ENCODE data around the gene DDX42.
"Not testable (repeated sequence)": the region's sequence is repeated elsewhere in the genome, so short reads cannot be mapped to it uniquely, and the experiment has no call there.

Gene DDX42

GRCh38 chr17:63838631-63839171 is 64.7 kb downstream of the DDX42 start:
- DNase-seq, result peak; percentile 18 to 92 (median 78)

GRCh38 chr17:63840591-63841349 is 66.8 kb downstream of the DDX42 start:
- peak in 11 of 56 donors; percentile 8 to 41 (median 28) for DNase-seq

- DNase-seq, result peak in 46 of 56 donors; percentile 20 to 70 (median 44)
Observed at GRCh38 chr17:63841350-63842172, 67.6 kb downstream of the DDX42 start.

GRCh38 chr17:63842173-63842539 is 68.2 kb downstream of the DDX42 start:
- peak in 19 of 56 donors; percentile 35 to 65 (median 57) for DNase-seq

GRCh38 chr17:63842540-63843386 is 68.8 kb downstream of the DDX42 start, which contains the start of gene SMARCD2:
Gene SMARCD2 (minus strand): TSS chr17:63842685. CDS start chr17:63842674, 11 bp downstream.
- DNase-seq, result peak; percentile 83 to 100 (median 98)

GRCh38 chr17:63843387-63843888 is 69.5 kb downstream of the DDX42 start:
- DNase-seq, result peak in 10 of 56 donors; percentile 8 to 32 (median 18)

GRCh38 chr17:63843910-63844677 is 70.1 kb downstream of the DDX42 start:
- DNase-seq, result no peak

- no peak for DNase-seq
Observed at GRCh38 chr17:63845509-63845908, 71.5 kb downstream of the DDX42 start.

- DNase-seq, result no peak
Observed at GRCh38 chr17:63847525-63848249, 73.7 kb downstream of the DDX42 start.

- DNase-seq, result peak in 55 of 56 donors; percentile 46 to 95 (median 79)
Observed at GRCh38 chr17:63848834-63849689, 75.1 kb downstream of the DDX42 start.

- no peak for DNase-seq
Observed at GRCh38 chr17:63850401-63850800, 76.4 kb downstream of the DDX42 start.

GRCh38 chr17:63853260-63853659 is 79.3 kb downstream of the DDX42 start:
- no peak for DNase-seq

- no peak for DNase-seq
Observed at GRCh38 chr17:63854709-63855108, 80.7 kb downstream of the DDX42 start.

- no peak for DNase-seq
Observed at GRCh38 chr17:63855185-63855584, 81.2 kb downstream of the DDX42 start.

- not testable (repeated sequence) for DNase-seq
Observed at GRCh38 chr17:63856425-63856824, 82.5 kb downstream of the DDX42 start.

GRCh38 chr17:63859257-63859656 is 85.3 kb downstream of the DDX42 start:
- no peak for DNase-seq

- DNase-seq, result not testable (repeated sequence)
Observed at GRCh38 chr17:63866625-63867024, 92.7 kb downstream of the DDX42 start.

Measured in nucleus accumbens (tissue), 56 donors.